Stimulated activated CD4-positive, alpha-beta T cell treated with anti-CD3 and anti-CD28 coated beads, Interleukin-1b, Interleukin-23, amount 100 ng/mL, for 1 hour (primary cell): ENCODE data around the gene EIF2B2.

Experiments used
- DNase-seq, 2 donors: peaks; one replicate each; pipeline ENCODE4 v3.0.0-alpha.2; 2020; ENCODE audit warnings: low read depth in 2 of 2

EIF2B2 gene

DNA sequence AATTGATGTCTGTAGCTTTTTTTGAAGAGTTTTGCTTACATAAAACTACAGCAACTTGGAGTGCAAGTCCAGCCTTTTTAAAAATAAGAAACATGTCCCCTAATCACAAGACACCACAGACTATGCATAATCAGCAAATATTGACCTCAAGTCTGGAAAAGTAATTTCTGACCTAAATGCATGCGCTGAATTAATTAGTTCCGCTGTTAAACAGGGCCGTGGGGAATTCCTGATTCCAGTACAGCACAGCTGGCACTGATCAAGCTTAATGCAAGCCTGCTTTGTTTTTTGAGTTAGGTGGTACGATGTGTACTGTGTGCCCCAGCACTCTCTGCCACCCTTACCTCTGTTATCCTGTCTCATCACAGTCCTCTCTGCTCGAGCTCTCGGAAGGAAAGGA is 39.3 kb downstream of the EIF2B2 start:
- DNase-seq = no peak

DNA sequence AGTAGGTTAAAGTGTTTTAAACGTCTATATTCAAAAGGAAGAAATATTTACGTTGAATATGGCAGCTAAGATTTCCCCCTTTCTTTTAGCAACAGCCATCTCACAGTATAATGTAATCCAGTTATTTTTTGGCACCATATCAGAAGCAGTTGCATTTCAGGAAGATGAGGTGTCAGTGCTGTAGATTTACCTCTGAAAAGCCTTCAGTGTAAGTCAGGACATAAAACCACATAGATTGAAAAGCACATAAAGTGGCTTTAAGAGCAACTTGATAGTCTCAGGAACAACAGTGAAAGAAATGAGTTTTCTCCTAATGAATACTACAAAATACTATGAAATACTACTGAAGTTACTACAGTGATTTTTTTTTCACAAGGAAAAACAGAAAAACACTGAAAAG is 41.6 kb downstream of the EIF2B2 start:
- DNase-seq = no peak

DNA sequence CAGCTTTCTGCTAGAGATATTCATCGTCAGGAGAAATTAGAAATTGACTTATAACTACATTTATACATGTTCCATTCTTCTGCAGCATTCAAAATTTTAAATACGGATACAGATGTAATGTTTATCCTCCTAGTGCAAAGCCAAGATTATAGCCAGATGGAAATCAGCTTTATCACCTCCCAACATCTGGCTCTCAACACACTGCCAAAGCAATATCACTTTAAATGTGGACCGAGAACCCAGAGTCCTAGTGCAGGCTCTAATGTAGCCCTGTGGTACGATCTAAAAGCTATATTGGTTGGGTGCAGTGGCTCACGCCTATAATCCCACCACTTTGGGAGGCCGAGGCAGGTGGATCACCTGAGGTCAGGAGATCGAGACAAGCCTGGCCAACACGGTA is 42.0 kb downstream of the EIF2B2 start:
- no peak for DNase-seq

DNA sequence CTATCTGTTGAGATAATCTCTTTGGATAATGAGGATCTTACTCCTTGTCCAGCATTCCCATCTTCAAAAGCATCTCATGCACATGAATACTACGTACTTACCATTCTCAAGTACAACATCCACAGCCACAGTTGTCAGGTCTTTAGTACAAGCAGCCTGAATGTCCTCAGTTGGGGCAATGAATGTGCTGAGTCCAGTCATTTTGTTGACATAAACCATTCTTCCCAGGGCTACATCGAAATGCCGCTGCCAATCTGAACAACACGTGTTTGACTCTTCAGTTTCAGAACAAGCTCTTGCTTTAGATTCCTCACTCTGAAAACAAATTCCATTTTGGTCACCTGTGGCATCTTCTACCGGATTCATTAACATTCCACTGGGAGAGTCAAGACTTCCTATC is 43.6 kb downstream of the EIF2B2 start:
- DNase-seq = no peak

DNA sequence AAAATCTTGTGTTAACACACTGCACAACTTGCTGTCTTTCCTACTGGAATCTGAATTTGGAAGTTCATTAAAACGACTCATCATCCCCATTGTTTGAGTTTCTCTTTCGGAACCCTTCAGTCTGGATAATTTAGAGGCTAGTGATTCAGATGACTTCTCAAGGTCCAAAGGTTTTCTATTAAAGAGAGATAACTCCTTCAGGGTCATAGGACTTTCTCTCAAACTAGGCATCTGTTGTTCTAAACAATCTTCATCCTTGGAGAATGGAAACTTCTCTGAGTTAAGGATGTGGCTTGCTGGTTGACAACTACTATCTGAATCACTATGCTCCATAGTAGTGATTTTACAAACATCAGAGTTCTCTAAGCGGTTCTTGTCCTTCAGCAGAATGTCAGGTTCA is 44.2 kb downstream of the EIF2B2 start:
- no peak for DNase-seq

DNA sequence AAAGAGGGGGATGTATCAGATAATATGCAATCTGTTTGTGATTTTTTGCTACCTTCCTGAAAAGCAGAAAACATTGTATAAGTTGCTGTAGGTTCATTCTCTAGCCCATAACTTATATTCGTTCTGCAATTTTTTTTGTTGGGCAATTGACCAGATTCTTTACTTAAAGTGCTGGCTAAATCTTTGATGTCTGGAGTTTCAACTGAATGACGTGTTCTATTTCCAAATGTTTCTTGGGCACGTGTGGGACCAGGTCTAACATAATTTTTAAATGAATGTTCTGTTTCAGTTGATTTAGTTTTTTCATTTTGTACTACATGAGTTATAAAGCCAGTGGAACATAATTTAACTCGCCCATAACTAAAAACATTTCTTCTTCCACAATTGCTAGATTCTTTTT is 44.8 kb downstream of the EIF2B2 start:
- no peak for DNase-seq

DNA sequence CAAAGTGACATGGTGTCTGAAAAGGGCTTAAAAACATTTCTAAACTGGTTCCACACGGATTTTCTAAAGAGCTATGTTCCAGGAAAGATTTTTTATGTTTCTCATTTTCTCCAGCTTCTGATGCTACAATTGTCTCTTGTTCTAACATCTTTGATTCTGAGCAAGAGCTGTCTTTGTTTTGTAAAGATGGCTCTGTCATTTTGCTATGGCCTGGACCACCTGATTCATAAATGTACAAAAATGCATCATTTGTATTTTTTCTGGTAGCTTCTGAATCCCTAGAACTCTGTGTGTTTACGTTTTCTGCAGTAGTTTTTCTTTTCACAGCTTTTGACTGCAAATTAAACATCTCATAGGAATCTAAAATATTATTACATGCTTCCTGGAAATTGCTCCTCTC is 45.4 kb downstream of the EIF2B2 start:
- no peak for DNase-seq

DNA sequence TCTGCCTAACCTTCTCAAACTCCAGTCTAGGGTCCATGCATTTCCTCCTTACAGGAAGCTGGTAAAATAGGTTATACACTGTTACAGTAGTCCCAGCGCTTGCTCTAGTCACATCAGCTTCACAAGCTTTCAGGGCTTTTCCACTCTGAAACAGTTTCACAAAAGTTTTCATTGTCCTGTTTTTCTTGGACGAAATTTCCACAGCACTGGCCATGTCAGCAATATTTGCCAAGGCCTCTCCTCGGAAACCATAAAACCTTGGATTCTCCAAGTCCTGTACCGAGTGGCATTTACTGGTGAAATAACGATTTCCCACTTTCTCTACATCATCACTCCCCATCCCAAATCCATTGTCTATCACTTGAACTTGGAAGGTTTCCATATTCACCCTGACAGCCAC is 46.4 kb downstream of the EIF2B2 start:
- no peak for DNase-seq

DNA sequence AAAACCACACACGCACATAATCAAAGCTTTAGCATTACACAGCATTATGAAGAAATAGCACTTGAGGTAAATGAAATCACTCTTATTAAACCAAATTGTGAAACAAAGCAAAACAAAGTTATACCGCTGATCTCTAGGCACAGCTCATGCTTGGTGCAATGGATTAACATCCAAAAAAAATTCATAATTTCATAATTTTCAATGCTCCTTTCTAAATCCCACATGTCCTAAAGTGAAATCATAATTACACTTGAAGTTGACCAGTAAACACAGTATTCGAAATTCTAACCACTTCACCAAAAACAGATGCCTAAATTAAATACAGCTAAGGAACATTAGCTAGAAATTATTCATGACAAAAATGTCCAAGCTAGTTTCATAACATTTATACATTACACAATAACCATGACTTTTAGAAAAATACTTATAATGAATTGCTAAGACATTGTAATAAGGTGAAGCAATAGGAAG is 47.0 kb downstream of the EIF2B2 start:
- no peak for DNase-seq

DNA sequence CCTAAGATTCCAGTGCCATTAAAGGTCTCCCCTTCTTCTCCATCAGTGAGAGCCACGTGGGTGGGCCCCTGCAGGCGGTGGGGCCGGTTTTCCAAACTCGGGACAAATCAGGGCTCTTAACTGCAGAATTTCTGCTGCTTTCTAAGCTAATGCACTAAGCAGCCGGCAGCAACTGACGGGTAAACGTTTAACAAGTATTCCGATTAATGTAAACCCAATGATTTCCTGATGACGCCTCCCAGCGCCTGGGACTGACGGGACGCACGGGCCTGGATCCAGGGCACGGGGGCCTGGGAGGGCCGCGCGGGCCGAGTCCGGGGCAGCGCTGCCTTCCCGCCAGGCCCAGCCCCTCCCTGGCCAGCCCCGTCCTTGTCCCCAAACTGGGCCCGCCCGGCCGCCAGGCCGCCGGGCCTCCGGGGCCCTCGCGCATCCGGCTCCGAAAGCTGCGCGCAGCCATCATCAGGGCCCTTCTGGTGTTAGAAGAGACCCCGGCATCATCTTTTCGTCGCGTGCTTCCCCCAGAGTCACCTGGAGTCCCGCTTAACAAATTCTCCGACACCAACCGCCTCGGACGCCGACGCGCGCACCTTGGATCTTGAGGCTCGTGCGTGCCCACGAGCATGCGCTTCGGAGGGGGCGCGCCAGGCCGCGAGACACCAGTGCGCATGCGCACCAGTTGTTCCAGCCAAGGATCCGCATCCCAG is 48.3 kb downstream of the EIF2B2 start, which contains the start of gene MLH3:
Gene MLH3, minus strand, starts transcription at position 616 of the 704 bp plus-strand sequence. CDS start 1,812 bp downstream, outside the sequence.
- peak; percentile 52 to 55 for DNase-seq

DNA sequence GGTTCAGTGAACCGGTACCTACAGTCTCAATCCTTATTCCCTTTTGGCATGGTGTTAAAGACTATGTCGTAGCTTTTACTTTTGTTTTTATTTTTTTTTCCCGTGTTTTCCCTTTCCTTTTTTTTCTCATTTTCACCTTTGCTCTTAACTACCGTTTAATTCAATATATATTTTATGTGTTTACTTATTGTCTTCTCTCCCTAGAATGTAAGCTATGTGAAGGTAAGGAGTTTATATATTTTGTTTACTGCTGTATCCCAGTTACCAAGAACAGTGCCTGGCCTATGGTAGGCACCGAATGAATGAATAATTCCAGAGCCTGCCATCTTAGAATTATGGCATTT is 48.8 kb downstream of the EIF2B2 start:
- DNase-seq = no peak

DNA sequence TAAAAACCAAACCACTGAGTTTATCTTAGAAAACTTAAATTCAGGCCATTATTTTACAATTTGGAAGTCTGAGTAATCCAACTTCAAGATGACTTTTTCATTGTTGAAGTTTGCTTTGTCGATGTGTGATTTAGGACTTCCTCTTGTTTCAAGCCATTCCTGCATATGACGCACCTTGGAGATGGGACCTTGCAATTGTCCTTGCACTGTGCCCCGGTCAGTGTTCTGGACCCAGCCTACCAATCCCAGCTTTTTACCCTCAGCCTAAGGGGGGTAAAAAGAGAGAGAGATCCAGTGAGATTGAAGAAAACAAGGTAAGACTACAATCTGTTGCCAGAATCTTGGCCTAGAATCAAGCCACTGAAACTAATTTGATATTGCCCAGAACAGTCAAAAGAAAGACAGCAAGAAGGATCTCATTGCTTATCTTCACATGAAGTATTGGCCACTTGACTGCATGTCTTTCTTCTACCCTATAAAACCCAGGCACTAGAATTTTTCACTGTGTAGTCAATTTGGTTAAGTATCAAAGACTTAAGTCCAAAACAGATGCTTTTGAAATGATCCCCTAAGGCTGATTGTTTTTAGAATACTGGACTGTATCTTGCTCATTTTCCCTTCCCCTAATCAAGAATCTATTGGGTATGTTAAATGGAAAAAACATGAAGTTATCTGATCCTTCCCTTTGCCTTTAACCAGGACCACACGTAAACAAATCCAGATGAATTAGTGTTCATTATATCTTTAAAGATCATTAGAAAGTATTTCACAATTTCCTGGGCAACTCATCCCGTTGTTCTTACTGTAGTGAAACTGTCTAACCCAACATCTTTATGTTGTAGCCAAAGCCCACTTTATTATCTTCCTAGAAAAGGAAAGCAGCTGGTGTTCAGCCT is 50.9 kb downstream of the EIF2B2 start:
- no peak for DNase-seq

DNA sequence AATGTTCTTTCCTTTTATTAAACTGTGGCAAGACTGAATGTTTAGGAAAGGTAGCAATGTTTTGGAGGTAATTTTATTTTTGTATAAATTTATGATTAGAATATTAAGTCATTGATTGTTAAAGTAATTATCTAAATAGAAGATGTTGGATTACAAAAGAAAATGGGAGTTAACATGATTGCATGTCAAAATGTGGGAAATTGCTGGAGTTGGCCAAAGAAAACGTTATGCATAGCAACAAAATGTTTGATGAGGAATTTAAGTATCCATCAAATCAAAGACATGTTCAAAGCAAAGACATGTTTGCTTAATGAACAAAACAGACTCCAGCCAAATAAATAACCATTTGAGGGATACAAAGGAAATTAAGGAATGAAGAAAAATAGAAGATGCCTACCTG is 51.7 kb downstream of the EIF2B2 start:
- no peak for DNase-seq

DNA sequence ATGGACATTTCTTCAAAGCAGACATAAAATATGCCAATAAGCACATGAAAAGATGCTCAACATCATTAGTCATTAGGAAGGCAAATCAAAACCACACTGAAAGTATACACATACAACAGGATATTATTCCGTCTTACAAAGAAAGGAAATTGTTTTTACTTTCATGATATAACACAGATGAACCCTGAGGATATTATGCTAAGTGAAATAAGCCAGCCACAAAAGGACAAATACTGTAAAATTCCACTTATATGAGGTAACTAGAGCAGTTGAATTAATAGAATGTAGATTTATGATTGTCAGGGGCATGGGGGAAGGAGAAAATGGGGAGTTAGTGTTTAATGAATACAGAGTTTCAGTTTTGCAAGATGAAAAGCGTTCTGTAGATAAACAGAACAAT is 56.9 kb downstream of the EIF2B2 start:
- DNase-seq = no peak

DNA sequence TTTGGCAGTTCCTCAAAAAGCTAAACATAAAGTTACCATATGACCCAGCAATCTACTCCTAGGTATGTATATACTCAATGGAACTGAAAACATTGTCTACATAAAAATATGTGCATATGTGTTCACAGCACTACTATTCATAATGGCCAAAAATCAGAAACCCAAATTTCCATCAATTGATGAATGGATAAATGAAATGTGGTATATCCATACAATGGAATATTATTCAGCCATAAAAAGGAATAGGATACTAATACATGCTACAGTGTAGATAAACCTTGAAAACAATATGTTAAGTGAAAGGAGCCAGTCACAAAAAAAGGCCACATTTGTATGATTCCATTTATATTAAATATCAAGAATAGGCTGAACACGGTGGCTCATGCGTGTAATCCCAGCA is 57.7 kb downstream of the EIF2B2 start:
- DNase-seq = no peak
